Adipose tissue (tissue), 3 donors: ENCODE measurements around the gene VWF. TPM values are rescaled to one million over a fixed set of nuclear protein-coding genes. Genes with fewer than 3 reads are reported as not detected.

Experiments
- H3K27ac ChIP-seq: one replicate; pipeline ENCODE4 v1.5.1; 2013; ENCODE audit warnings: low read depth, low read length
- WGBS, 3 donors: extraction: QIAGEN DNeasy Blood & Tissue Kit; methylation state at CpG; one replicate each; pipeline ENCODE4 v1.1.7; 2013; 5-methylcytosine and 5-hydroxymethylcytosine counted together
- polyA plus RNA-seq, 3 donors: library from polyadenylated mRNA; stranded (reverse); fragments of 200-250 nt; gene quantifications; one replicate each; pipeline ENCODE4 v1.2.3, GENCODE V29; 2013
- donor health status: healthy with polysubstance abuse.
- donor health status: Bipolar disorder and iron deficiency.
- donor health status: healthy.

The VWF gene
- polyA plus RNA-seq, 3 donors = 41.1 to 243 (median 130) TPM

DNA sequence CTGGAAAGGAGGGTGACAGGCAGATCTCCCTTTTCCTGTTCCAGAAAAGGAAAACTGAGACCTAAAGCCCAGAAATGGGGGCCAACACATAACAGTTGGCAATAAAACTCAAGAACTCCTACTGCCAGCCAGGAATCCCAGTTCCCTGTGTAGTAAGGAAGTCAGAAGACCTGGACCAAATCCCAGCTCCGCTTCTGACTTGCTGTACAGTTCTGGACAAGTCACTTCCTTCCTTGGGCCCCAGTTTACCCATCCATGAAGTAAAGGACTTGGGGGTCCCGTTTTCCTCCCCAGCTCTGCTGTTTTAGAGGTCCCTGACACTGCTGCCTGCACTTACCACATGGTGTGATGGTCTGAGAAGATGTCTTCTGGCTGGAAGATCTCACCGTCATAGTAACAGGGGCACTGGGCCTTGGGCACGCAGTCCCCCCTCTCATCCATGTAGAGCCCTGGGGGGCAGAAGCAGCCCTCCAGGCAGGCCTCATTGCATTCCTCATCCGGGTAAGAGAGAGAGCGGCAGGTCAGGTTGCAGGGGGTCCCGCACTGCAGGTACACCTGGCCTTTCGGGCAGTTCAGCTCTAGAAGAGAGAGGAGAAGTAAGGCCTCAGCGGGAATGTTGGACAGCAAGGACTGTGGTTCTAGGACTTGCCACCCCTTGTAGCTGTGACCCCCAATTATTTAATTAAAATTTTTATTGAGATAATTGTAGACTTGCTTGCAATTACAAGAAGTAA lies 72.1 kb downstream of the VWF start:
- WGBS, 3 donors = 82 to 87% (median 85%) methylated on average over 9 of the region's 9 CpGs
- H3K27ac ChIP-seq = no peak overlapping the region

GRCh38 chr12:6049992-6050391 lies 74.5 kb downstream of the VWF start:
- WGBS, 3 donors = 86 to 97% (median 95%) methylated on average over 8 of the region's 8 CpGs
- H3K27ac ChIP-seq = no peak overlapping the region

DNA sequence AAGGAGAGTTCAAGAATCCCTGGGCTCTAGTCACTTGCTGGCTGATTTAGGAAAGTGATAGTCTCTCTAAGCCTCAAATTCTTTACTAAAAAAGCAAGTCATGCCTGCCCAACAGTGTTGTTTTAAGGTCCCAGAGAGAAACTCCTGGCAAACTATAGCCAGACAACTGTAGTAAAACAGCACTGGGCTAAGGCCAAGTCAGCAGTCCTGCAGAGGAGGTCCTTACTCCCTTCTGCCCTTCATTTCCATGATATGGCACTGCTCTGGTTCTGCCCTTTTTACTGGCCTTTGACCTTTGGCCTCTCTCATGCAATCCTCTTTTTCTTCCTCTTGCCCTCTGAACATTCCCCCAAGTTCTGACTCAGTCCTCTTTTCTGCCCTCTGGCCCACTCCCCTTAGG lies 74.9 kb downstream of the VWF start:
- H3K27ac ChIP-seq = no peak overlapping the region

DNA sequence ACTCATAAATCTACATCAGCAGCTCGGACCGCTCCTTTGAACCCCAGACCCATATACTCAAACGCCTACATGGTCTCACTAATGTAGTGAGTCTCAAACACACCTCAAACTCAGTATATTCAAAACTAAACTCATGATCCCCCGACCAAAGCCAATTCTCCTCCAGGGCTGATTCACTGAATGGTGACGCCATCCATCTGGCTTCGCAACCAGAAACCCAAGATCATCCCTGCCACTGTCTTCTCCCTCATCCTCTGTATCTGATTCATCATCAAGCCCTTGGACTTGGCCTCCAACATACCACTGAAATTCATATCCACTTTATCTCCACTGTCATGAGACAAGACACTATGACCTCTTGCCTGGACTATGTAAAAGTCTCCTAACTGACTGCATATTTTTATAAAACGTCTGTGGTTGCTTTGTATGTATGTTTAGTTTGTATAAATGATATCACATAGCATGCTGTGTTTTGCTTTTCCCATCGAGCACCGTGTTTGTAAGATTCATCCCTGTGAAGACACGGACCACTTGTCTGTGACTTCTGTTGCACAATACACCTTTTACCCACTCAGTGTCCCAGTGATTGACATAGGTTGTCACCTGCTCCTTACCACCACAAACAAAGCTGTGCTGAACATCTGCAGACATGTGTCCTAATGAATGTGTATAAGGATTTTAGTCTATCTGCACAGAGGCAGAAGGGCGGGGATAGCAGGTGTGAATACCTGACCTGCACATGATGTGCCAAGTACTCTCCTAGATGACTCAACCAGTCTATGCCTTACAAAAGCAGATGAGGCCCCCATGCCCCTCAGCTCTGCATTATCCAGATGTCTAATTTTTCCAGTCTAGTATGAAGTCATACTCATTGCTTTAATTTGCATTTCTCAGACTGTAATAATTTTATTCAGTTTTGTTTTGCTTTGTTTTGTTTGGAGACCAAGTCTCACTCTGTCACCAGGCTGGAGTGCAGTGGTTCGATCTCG lies 76.9 kb downstream of the VWF start:
- WGBS, 3 donors = 68 to 72% (median 69%) methylated on average over 13 of the region's 13 CpGs

DNA sequence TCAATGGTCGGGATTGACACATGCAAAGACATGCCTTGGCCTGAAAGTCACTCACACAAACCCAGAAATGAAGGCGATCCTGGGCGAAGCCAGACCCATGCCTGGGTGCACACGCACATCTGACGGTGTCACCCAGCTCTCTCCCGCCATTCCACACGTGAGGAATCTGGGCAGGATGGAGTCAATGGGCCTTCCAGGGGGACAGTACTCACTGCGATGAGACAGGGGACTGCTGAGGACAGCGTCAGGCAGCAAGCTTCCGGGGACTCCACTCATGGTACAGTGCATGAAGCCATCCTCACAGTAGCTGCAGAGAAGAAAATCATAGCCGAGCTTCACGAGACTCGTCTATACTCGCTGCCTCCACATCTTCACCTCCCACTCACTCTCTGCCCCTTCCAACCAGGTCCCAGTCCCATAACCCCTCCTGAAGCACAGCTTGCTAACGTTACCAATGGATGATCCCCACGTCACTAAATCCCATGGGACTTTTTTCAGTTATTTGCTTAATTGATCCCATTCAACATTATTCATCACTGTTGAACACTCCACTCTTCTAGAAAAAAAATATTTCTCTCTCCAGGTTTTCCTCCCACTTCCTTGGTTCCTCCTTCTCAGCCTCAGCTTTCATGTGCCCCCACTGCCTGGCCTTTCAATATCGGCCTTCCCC lies 77.8 kb downstream of the VWF start:
- no peak overlapping the region for H3K27ac ChIP-seq
- WGBS, 3 donors = 75 to 93% (median 89%) methylated on average over 17 of the region's 17 CpGs

More for the DNA sequence above, 76.9 kb downstream of the VWF start:
- no peak overlapping the region for H3K27ac ChIP-seq

DNA sequence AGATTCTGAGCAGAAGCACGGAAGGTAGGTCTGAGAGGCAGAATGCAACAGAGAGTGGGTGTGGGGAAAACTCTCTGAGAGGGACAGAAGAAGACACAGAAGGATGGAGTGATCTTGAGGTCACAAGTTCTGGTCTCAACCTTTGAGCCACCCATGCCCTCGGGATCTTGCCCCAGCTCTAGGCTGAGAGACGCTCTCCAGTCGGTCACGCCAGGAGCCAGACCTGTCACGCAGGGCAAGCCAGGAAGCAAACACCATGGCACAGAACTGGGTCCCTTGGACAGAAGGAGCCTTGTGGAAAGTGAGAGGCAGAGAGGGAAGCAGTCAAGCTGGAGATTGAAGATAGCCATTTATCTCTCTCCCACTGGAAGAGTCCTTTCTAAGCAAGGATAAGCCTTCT lies 79.0 kb downstream of the VWF start:
- H3K27ac ChIP-seq = no peak overlapping the region
- WGBS, 3 donors = 79 to 91% (median 89%) methylated on average over 6 of the region's 6 CpGs

DNA sequence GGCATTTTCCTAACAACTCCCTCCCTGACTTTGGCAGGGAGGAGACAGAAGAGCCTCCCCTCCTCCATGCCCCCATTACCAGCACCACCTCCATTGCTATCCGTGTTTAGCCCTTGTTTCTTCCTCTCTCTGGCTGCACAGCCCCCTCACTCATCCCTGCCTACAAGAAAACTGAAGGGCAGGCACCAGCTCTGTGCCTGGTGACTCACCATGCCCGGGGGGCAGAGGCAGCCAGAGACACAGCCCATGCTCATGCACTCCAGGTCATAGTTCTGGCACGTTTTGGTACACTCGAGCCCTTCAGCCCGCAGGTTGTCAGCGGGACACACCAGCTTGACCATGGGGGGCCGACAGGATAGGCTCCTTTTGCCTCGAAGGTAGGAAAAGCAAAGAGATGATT lies 80.4 kb downstream of the VWF start:
- 64 to 86% (median 79%) methylated on average over 8 of the region's 8 CpGs for WGBS, 3 donors
- H3K27ac ChIP-seq = no peak overlapping the region

GRCh38 chr12:6042446-6042845 lies 82.0 kb downstream of the VWF start:
- H3K27ac ChIP-seq = no peak overlapping the region
- 75 to 89% (median 88%) methylated on average over 16 of the region's 16 CpGs for WGBS, 3 donors

GRCh38 chr12:6041891-6042290 lies 82.6 kb downstream of the VWF start:
- H3K27ac ChIP-seq = no peak overlapping the region
- WGBS, 3 donors = 49 to 51% (median 51%) methylated on average over 7 of the region's 7 CpGs

DNA sequence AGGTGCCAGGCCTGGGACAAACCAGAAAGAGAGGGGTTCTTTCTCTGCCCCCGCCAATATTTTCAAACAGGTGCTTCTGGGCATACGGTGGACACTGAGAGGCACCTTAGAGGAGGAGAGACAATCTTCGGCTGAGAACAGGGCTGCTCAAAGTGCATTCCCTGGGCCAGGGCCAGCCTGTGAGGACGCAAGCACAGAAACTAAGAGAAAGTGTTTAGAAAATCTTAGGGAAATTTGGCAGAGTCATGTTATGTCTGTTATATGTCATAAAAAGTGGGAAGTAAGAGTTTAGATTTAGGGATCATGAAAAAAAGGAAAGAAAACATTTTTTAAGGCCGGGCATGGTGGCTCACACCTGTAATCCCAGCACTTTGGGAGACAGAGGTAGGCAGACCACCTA lies 83.7 kb downstream of the VWF start:
- no peak overlapping the region for H3K27ac ChIP-seq
- WGBS, 3 donors = 59 to 64% (median 63%) methylated on average over 5 of the region's 5 CpGs

DNA sequence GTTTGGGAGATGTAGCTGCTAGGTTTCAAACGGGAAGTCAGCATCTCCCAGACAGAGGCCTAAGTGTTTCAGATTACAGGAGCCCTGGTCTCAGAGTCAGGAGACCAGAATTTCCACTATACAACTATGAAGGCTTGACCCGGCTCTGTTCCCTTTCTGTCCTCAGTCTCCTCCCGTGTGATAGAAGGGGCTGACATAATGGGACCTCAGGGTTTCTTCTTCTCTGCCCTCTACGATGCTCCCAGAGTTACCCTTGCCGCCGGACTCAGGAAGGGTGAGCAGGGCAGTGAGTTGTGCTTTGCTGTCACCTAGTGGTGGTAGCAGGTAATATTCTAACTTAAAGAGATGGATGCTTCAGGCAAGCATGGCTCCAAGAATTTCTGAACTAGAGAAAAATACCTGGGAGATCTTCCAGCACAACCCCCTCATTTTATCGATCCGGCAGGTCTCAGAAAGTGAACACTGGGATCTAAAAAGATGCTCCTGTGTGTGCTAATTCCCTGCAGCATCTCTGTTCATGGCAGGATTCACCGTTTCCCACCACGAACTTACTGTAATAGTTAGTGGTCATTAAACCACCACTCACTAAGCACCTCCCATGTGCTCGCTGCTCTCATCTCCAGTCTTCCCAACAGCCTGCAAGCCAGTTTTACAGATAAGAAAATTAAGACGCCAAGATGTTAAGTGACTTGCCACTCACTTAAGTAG lies 84.4 kb downstream of the VWF start:
- H3K27ac ChIP-seq = no peak overlapping the region
- 25 to 27% (median 27%) methylated on average over 12 of the region's 12 CpGs for WGBS, 3 donors

GRCh38 chr12:6038160-6038559 lies 86.3 kb downstream of the VWF start:
- WGBS, 3 donors = 33 to 55% (median 45%) methylated on average over 8 of the region's 8 CpGs
- H3K27ac ChIP-seq = no peak overlapping the region

- WGBS, 3 donors = 74 to 82% (median 81%) methylated on average over 9 of the region's 9 CpGs
- no peak overlapping the region for H3K27ac ChIP-seq
Measured at GRCh38 chr12:6037459-6037858, 87.0 kb downstream of the VWF start.

DNA sequence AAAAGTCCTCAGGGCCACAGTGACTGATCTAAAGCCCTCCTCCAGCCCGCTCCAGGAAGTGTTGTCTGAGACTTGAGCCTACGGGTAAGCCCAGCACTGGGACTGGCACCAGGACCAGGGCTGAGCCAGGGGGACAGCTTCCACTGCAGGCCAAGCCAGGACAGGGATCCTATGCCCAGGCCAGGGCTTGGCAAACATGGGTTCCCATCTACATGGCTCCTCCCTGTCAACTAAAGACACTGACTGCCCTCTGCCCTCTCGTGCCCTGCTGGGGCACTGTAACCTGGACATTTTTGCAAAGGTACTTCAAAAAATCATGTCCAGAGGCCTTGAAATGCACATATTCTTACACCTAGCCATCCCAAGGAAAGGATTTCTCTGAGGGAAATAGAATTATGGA lies 88.0 kb downstream of the VWF start:
- no peak overlapping the region for H3K27ac ChIP-seq
- 79 to 86% (median 79%) methylated on average over 3 of the region's 3 CpGs for WGBS, 3 donors

DNA sequence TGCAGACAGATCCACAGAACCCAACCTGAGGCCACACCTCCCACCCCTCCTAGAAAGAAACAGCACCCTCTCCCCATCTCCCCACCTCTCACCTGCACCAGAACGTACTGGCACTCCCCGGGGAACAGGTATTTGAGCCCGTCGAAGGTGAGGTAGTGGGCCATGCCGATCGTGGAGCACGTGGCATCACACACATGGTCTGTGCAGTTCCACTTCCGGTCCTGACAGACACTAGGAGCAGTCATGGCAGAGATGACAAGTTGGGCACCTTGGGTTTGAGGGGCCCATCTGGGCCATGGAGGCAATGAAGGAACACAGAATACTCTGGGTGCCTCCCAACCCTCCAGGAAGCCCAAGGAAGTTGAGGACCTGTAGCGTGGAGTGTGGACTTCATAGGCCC lies 89.9 kb downstream of the VWF start:
- no peak overlapping the region for H3K27ac ChIP-seq
- 90 to 93% (median 91%) methylated on average over 9 of the region's 9 CpGs for WGBS, 3 donors

- H3K27ac ChIP-seq = no peak overlapping the region
- 64 to 76% (median 73%) methylated on average over 8 of the region's 8 CpGs for WGBS, 3 donors
Measured at GRCh38 chr12:6033546-6033945, 90.9 kb downstream of the VWF start.

DNA sequence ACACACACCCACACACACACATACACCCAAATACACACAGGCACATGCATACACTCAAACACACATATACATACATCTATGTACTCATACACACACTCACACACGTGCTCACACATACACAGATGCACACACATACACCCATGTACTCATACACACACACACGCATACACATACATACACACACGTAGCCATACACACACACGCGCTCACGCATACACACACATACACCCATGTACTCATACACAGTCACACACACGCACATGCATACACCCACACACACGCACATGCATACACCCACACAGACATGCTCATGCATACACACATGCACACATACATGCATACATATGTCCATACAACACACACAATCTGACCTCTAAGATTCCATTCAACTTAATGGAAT lies 91.7 kb downstream of the VWF start:
- H3K27ac ChIP-seq = no peak overlapping the region
- WGBS, 3 donors = 77 to 94% (median 93%) methylated on average over 8 of the region's 8 CpGs

- H3K27ac ChIP-seq = no peak overlapping the region
- WGBS, 3 donors = 72 to 82% (median 78%) methylated on average over 8 of the region's 8 CpGs
Measured at GRCh38 chr12:6031001-6031400, 93.5 kb downstream of the VWF start.
